HK-2 (cell line): ENCODE data around the gene CDC42BPB.

Source experiments
- DNase-seq: peaks from one replicate; pipeline ENCODE4 v3.0.0-alpha.2; 2018; ENCODE audit not compliant: unreplicated experiment

CDC42BPB gene

GRCh38 chr14:103016594-103016993, 40.8 kb downstream of the CDC42BPB start:
- no peak for DNase-seq

GRCh38 chr14:103016071-103016470, 41.3 kb downstream of the CDC42BPB start:
- no peak for DNase-seq

- no peak for DNase-seq
These were observed 41.9 kb downstream of the CDC42BPB start for GRCh38 chr14:103015426-103015825.

DNA sequence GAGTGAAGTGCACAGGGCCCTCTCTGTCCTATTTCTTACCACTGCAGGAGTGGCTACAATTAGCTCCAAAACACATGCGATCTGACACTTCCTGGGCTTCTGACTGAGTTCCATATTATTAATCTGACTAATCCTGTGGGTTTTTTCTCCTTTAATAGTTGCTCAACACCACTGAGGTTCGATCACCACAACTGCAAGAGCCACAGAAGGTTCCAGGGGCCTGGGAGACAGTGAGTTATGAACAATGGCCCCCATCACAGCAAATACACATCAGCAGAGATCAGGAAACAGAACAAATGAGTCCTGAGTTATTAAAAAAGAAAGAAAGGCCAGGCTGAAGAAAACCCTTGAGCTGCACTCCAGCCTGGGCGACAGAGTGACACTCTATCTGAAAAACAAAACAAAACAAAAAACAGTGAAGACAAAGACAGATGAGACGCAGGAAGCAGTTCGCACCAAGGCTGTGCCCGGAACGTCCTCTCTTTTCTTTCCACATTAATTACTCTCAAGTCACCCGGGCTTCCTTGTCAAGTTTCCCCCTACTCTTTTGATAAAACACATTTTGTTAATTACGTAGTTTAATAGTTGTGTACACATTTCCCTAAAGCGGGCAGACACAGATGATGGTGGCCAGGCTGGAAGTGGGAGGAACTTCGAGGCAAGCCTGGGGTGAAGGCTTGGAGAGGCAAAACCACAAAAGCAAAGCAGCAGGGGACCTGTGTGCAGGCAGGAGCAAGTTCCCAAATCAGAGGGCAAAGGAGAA, 42.7 kb downstream of the CDC42BPB start:
- no peak for DNase-seq

DNA sequence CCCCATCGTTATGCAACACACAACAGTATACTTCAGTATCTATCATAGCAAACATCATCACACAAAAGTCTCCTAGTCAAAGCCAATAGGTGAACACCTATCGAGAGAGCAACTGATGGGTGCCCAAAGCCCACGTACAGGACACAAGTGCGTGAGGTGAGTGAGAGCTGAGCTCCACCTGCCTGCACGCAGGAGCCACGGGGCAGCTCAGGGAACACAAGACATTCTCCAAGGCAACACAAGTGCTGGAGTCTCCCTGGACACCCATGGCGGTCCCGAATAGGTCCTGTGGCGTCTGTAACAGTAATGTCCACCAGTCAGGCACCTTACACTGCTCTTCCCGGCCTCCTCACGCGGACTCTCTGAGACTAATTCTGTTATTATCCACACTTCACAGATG, 44.3 kb downstream of the CDC42BPB start:
- no peak for DNase-seq

DNA sequence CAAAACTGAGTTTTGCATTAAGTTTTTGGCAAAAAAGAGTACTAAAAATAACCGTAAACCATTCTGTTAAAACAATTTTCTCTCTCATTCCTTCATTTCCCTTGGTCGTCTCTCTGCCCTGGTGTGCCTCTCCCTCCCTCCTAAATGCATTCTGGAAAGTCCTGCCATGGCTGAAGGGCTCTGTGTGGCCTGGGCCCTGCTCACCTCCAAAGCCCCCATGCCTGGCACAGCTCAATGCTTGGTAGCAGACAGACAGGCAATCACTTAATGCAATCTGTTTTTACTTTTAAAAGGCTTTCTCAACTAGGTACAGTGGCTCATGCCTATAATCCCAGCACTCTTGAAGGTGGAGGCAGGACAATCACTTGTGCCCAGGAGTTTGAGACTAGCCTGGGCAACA, 47.8 kb downstream of the CDC42BPB start:
- DNase-seq, result no peak

DNA sequence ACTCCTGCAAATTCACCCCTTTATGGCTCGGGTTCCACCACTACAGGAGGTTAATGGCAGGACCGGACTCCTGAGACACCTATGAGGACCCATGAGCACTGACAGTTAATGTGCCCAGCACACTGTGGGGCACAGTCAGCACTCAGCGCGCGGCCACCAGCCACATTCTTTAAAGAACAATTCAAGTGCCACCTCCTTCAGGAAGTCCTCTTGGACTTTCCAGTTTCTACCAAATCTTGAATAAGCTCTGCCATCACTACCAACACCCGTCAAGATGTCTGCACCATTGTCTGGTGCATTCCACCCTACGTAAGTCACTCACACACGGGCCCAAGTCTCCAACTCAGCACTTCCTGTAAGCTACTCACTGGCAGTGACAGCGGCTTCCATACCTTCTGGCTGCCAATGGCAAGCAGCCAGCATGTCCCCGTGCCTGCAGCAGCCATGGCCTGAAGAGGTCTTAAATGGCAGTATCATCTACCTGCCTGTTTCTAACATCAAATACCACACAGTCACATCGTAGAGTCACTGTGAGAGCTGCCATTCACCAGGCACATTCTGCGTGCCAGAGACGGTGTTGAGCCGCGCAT, 48.5 kb downstream of the CDC42BPB start:
- DNase-seq, result no peak

GRCh38 chr14:103008126-103008525, 49.2 kb downstream of the CDC42BPB start:
- no peak for DNase-seq

GRCh38 chr14:103007555-103007954, 49.8 kb downstream of the CDC42BPB start:
- no peak for DNase-seq

- no peak for DNase-seq
These were observed 50.3 kb downstream of the CDC42BPB start for GRCh38 chr14:103006991-103007520.

GRCh38 chr14:103006106-103006505, 51.2 kb downstream of the CDC42BPB start:
- no peak for DNase-seq

DNA sequence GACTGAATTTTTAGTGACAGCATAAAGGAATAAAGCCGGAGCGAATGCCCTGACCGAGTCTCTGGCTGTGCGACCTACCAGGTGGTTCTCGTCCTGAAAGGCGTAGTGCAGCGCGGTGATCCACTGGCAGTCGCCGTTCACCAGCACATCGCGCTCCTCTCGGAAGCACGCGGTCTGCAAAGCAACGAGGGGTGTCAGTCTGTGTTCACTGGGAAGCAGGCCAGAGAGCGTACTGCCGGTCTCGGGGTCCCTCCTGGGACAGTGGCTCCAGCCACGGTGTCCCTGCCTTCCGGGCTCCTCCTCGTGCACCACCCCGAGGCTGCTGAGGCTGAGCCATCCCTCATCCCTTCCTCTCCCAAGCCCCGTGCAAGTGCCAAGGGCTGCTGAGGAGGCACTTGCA, 53.5 kb downstream of the CDC42BPB start:
- DNase-seq, result no peak

DNA sequence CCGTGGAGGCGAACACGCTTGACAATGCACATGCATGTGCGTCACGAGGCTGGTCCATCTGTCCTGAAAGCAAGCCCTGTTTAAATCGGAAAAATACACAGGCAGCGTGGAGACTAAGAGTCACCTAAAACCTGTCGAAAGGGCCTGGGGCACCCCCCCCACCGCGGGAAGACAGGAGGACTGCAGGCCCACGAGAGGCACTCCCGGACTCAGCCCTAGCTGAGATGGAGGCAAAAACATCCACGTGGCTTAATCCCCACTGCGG, 54.1 kb downstream of the CDC42BPB start:
- no peak for DNase-seq

DNA sequence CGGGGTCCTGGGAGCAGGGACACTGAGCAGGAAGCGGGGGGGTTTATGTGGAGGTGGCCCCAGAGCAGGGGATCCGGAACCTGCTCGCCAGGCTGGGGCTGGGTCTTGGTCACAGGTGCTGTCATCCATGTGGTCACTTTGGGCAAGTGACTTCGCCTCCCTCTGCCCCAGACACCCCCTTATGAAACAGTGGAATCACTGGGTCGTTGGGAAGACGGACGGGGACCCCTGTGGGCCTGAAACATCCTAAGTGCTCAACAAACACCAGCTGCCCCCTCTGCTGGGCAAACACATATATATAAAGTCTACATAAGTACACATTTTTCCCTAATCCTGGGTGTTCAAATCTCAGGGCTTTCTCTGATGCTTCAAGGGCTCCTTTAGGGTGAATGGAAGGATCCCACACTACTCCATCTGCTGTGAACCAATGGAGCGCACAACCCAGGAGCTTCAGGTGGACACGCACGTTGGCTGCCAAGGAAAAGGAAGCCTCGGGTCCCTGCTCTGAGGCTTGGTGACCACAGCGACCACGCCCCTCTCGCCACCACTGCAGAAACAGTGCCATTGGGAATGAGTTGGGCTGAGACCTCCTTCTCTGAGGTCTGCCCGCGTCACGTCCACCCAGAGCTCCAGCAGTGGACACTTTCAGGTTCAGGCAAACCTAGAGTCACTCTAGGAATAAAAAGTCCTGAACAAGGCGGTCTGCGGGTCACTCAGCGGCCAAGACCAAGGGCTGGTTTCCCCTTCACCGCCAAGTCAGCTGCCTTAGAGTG, 54.6 kb downstream of the CDC42BPB start:
- no peak for DNase-seq

- no peak for DNase-seq
These were observed 55.5 kb downstream of the CDC42BPB start for GRCh38 chr14:103001651-103002396.

DNA sequence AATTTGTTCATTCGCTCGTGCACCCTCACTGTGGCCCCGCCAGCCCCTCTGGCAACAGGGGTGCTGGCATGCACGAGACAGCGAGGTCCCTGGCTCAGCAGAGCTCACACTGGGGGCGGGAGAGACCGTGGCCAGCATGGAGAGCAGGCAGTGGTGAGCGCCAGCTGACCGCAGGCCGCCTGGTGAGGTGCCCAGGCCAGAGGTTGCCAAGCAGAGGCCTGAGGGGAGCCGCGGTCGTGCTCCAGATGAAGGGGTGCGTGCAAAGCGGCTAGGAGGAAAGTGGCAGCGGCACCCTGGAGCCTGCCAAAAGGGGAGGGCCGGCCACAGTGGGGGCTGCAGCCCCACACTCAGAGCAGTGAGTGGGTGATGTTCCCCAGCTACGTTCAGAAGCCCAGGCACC, 56.1 kb downstream of the CDC42BPB start:
- DNase-seq, result no peak

DNA sequence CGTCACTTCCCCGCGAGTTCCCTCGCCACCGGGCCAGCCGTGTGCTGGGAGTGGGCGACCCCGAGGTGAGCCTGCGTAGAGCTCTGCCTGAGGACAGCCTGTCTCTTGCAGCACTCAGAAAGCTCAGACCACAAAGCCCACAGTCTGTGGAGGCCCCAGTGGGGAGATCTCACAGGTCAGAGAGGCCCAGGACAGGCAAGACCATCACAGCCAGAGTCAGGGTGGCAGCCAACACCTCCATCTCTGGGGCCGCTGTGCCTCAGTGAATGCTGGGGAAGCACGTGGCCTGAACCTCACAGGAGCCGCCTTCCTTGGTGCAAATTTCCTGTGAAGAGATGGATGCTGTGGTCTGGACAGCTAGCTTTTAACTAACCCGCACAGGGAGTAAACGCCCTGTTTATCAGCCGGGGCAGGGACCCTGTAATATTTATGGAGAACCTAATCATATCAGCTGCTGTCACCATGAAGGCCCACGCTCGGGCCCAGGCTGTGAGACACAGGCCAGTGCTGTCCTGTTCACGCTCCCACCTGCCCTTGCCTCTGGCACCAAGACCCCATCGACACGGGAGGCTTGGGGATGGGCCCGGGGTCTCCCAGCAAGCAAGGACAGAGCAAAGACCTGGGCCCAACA, 56.9 kb downstream of the CDC42BPB start:
- DNase-seq, result no peak

- DNase-seq, result no peak
These were observed 58.0 kb downstream of the CDC42BPB start for GRCh38 chr14:102999227-102999895.

DNA sequence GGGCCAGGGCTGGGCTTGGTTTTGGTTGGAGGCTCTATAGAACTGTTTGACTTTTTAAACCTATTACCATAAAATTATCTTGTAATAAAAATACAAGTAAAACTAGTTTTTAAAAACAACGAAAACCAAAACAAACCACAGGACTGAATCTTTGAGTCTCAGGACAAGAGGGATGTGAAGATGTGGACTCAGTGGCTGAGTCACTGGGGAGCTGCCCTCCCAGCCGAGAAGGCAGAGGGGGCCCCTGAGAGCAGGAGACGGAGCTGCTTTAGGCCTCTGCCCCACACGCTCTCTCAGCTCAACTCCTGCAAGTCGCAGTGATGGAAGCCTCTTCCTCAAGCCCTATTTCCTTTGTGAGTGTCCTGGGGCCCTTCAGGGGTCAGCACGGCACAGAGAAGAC, 59.0 kb downstream of the CDC42BPB start:
- DNase-seq, result no peak

DNA sequence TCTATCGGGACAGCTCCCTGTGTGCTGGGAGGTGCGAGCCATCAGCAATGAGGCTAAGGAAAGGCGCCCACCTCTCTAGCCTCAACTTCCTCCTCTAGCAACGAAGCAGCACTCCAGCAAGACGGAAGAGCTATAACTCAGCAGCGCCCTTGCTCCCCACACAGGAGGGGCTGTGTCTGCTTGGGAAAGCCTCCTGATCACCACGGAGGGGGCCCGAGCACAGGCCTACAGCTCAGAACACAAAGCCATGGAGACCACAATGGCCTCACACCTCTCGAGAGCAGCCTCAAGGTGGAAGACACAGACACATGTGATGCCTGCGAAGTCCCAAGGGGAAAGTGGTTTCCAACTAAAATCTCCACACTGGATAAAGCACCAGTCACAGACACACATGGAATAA, 60.4 kb downstream of the CDC42BPB start:
- no peak for DNase-seq

DNA sequence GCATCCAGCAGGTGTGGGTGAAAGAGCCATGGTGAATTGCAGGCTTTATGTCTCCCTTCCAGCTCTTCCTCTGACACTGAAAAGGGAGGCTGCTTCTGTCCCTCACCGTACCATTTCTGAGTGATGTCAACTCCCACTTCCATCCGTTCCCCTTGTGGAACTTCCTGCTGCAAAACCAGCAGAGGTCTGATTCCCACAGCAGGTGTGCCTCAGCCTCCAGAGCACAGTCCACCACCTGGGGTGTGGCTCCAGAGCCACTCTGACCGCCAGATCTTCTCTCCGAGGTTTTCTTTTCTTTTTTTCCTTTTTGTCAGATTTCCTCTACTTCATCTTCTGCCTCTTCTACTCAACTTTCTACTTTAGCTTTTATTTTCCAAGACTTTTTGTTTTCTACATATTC, 62.7 kb downstream of the CDC42BPB start:
- no peak for DNase-seq
